Measurements from ENCODE around the gene TMEM163.

Gene TMEM163

DNA sequence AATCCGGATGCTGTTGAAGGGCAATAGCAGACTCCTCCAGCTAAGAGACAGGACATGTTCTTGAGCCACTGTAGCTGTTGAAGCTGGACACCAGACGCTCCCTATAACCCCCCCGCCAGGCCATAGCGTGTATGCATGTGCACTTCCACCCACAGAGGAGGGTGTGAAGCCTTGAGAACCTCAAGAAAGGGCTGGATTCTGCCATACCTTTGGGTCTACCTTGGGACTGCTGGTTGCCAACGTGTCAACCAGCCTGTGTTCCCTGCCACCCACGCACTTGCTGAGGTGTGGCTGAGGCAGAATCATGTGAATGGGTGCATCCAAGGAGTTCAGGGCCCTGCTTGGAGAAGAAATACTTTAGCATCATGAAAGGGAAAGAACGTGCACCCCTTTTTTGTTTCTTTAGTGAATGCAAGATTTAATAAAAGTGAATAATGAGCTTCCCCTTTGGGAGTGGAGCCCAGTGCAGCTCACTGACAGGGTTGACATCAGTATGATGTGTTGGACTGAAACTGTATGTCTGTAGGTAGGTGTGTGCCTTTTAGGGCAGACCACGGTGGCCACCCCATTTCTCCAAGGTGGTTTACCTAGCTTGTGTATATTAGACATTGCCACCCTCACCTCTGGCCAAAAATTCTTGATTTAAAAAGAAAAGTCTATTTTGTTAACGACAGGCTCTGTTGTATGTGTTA, 266.6 kb downstream of the TMEM163 start:
- no peak for DNase-seq

DNA sequence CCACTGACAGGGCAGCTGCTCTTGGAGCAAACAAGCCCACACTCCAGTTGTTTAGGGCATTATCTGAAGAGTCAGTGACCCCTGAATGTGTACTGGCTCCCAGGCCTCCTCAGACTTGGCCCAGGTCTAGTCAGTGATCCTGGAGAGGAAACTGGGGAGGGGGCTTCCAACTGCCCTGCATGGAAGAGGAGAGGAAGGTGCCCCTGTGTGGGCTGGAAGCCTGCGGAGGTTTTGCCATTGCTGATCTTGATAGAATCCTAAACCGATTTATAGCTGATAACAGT, 267.5 kb downstream of the TMEM163 start:
- DNase-seq: no peak

DNA sequence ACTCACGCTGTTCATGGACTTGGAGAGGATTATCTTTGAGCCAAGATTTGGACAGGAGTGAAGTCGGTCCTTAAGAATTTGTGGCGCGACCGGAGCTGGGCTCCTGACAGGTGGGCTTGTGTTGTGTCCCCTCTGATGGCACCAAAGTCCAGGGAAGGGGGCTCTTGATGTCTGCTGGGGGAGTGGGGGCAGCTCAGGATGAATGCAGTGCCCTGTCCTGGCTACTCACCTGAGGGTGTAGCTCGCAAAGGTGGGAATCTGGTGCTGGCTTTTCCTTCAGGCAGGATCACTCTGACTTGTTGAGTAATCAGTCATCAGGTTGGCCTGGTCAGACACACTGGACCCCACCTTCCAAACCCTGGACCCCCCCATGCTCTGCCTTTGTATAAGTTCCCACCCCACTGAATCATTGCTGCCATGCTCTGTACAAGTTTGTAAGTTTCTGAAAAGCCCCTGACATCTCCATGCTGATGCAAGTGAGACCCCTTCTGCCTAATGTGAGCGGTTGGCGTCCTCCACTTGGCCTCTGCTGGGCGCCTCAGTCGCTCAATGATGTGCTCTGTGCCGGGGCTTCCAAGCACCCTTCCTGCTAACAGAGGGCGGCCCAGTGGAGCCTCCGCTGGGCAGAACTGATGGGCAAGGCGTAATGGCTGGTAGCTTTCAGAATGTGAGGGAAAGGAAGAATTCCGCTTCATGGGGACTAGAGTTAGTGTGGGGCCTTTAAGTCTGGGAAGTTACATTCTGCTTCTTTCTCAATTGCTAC, 268.9 kb downstream of the TMEM163 start:
- no peak for DNase-seq

DNA sequence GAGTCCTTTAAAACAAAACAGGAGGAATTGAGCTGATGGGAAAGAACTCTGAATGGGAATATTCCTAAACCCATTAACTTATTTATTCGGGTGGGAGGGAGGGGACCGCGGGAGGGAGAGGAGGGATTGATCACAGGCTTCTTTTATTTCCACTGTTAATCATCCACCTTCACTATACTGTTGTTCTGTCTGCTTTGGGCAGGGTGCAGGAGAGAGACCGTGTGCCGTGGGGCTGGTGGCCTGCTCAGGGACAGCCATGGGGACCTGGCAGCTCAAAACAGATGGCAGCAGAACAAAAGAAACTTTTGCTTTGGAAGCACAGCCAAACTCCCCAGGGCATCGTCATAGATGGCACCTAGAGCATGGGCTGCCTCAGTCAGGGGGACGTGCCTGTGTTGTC, 269.6 kb downstream of the TMEM163 start:
- no peak for DNase-seq

DNA sequence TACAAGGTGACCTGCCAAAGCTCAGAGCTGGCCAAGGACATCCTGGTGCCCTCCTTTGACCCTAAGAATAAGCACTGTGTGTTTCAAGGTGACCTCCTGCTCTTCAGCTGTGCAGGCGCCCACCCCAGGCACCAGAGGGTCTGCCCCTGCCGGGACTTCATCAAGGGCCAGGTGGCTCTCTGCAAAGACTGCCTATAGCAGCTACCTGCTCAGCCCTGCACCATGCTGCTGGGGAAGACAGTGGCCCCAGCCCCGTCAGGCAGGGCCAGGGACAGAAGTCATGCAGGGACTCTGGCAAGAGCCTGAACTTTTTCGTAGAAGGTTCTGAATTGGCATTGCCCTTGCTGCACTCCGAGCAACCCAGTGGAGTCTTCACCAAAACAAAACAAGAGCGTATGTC, 270.1 kb downstream of the TMEM163 start:
- DNase-seq: no peak

DNA sequence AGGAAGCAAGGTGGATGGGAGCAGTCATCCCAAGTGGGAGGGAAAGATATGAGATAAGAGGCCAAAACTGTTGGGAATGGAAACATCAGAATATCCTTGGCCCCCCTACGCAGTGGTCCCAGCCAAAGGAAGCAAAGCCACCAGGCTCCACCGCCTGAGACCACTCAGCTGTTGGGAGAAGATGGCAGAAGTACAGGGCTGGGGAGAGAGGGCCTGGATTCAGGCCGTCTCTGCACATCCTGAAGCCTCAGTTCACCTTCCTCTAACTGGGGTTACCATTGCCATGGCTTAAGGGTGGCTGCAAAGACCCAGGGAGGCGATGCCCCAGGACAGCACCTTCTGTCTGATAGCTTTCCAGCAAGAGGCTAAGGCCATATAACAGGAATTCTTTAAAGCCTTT, 271.1 kb downstream of the TMEM163 start:
- no peak for DNase-seq

DNA sequence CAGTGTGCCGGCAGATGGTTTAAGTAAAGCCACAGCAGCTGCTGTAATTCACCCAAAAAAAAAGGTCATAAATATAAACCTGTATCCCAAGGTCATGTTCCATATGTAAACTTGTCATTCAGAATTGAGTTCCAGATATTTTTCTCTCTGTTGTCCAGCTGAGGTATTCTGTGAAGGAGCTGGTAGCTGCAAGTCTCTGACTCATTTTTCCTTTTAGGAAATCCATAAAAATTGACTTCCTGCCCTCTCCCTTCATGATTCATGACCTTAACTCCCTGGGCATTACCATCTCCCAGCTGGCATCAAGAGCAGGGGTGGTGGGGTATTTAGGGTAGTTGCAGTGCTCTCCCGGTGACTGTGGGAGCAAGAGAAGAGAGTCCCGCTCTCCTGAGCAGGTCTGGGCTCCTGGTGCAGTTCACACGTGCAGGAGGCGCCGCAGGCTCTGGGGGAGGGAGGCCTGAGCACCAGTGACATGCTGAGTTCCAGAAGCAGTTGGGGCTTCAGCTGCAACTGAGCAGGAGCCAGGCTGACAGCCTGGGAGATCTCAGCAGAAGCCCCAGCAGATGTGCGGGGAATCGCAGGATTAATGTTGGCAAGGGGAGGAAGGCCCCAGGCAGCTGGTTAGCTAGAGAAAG, 272.3 kb downstream of the TMEM163 start:
- DNase-seq: no peak

DNA sequence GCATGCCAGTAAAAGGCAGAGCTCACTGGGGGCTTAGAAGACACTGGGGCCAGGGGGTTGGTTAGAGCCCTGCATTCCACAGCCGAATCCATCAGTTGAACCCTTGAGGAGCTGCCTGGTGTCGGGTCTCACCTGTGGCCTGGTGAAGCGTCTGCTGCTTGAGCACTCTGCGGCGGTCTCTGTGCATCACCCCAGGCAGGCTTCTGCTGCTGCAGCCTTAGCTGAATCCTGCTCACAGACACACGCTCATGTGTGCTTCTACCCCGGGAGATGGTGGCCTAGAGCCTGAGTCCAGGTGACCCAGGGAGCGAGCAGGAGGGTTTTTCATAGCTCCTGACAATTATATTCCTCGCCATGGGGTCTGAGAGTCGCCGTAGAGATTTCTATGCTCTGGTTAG, 272.8 kb downstream of the TMEM163 start:
- no peak for DNase-seq

DNA sequence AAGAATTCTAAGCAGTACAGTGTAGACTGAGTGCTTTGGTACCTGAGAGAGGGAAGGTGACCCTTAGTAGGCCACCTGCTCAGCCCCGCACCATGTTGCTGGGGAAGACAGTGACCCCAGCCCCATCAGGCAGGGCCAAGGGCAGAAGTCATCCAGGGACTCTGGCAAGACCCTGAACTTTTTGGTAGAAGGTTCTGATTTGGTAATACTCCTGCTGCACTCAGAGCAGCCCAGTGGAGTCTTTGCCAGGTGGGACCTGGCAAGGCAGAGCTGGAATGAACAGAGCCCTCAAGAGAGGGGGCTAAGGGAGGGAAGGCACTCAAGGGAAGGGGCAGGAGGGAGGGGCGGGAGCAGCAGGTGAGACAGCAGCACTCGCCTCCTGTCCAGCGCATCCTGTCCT, 273.7 kb downstream of the TMEM163 start:
- no peak for DNase-seq

DNA sequence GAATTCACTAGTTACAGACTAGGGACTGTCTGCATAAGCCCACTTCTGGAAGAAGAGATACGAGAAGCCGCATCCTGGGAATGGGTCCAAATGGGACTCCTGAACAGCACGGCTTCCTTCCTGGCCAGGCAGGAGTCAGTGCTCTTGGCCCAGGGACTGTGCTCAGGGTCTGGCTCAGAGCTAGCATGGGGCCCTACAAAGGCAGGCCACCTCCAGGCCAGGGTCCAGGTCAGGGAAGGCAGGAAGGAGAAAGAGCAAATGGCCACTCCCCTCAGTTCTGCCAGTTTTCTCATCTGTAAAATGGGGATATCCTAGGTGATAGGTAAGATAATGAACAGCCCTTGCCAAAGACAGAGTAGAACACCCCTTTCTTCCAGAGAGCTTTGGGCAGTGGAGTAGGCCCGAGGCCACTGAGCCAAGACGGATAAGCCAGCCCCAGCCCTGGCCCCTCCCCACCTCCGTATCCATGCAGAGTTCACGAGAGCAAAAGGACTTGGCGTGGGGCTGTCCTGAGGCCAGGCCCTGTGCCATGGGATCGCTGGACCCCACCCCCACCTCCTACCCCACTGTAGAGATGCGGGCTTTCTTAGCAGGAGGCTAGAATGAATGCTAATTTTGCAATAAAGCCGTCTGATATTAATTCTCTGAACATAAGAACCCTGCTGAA, 274.9 kb downstream of the TMEM163 start:
- no peak for DNase-seq

DNA sequence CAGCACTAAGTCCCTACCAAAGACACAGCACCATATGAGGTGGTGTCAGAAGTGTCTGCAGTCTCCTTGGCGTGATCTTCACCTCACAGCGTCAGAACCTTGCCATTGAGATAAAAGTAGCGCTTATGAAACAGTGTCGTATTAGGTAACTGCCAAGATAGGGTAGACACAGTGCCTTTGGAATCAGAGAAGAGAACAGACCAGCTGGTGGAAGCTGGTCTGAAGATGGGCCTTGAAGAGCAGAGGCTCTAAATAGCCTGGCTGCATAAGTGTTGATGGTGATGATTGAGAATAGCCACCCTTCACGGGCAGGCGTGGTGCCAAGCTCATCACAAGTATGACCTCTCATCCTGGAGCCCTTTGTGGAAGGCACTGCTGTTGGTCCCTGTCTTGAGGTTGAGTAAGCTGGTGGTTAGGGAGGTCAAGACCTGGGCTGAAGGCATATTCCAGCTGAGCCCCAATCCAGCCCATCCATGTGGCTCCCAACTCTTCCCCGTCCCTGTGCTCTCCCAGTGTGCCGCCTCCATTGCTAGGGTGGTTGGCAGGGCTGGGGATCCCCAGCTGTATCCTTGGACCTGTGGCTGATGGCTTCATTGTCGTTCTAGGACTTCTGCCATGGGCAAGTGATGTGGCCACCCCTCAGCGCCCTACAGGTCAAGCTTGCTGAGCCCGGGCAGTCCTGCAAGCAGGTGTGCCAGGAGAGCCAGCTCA, 277.5 kb downstream of the TMEM163 start:
- no peak for DNase-seq

DNA sequence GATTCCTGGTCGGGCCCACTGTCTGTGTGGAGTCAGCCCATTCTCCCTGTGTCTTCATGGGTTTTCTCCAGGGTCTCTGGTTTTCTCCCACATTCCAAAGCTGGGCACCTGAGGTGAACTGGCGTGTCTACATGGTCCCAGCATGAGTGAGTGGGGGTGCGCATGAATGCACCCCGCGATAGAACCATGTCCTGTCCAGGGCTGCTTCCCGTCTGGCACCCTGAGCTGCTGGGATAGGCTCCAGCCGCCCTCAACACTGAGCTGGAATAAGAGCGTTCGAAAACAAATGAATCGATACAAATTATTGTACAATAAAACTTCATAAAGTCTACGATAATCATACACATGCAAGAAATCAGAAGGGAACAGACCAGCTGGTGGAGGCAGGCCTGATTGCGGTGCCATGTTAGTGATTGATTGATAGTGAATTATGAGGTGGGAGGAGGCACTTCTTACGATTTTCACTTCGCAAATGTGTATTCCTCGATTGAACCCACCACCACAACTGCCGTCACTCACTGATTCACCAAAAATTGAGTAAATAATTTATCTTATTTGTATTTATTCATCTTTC, 278.4 kb downstream of the TMEM163 start:
- no peak for DNase-seq

DNA sequence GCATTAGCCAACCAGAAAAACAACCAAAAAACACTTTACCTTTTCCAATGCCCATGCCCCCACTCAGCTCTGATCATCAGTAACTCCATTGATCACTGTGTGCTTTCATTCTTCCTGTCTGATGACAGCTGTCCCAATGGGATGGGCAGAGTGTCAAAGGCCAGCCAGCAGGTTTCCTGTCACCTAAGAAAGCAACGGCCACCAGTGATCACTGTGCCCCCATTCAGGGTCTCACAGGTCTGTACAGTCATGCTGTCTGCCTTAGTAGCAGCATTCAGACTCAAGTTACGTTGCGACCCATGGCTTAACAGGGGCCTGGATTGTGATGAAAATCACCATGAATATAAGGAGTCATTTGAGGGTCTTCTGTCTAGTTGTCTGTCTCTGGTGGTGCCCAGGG, 280.4 kb downstream of the TMEM163 start:
- no peak for DNase-seq

DNA sequence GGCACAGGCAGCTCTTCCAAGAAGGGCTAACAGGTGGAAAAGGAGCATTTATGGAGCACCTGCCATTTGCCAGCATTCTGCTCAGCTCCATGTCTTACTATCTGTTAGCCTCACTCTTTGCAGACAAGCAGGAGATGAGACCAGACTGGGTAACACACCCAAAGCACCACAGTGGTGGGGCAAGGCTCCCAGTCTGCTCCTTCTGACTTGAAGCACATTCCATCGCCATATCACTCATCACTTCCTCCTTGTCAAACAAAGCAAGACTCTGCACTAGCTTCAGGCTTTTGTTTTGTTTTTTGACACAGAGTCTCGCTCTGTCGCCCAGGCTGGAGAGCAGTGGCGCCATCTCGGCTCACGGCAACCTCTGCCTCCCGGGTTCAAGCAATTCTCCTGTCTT, 282.1 kb downstream of the TMEM163 start:
- DNase-seq: no peak

DNA sequence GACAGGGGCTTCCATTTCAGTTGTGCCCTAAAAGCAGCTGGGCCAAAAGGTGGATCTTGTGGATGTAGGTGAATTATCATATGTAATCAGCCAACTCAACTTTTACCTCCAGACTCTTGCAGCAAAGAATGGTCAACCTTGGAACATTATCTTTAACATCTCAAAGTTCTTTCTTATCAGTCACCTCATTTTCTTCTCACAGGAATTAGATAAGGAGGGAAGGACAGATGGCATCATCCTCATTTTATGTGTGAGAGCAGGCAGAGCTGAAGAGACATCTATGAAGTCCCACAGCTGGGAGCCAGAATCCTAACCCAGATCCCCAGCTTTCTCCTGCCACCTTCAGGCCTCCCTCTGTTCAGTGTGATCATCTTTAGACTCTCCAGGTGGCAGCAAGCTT, 282.9 kb downstream of the TMEM163 start:
- DNase-seq: no peak

DNA sequence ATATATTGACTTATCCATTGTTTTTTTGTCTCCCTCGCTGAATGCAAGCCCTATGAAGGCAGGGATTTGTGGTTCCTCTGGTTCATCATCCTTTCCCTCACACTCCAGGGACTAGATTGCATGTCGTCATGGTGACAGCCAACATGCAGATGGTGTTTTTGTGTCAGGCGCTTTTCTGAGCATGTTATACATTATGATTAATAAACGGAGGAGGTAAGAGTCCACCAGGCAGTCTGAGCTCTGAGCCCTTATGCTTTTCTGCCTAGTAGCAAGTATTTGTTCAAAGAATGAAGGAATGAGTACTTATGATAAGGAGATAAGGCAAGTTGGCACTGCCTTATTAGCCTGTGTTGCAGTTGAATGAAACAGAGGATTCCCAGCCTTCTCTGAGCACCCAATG, 283.3 kb downstream of the TMEM163 start:
- no peak for DNase-seq

DNA sequence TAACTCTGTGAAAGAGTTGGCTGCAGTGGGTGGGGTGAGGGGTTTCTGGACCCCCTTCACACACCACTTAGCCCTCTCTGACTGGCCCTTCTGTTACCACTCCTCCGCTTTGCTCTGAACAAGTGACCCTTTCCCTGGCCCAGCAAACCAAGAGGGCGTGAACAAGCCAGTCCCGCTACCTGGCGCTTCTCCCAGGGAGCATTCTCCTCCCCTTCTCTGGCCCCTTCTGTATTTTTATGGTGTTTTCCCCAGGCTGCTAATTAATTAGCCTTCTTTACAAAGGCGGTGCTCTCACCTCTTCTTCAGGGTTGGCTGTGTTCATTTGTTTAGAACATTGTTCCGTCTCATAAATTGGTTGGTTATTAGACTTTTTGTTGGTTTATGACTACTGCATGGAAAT, 284.8 kb downstream of the TMEM163 start:
- no peak for DNase-seq

DNA sequence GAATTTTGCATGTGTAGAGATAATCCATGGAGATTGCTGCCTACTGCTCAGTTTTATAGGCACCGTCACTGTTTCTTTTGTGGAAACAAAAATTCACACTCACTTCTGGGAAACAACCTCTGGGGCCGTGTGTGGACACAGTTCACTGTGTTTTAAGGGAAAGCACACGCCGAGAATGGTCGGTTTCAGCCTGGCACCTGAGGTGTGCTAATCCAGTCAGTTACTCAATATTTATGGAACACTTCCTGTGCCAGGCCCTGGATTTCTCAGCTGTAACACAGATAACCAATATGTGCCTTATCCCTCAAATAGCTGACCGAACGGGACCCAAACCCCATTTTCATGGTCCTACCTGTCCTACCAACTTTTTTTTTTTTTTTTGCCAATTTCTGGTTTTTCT, 285.3 kb downstream of the TMEM163 start:
- DNase-seq: no peak

DNA sequence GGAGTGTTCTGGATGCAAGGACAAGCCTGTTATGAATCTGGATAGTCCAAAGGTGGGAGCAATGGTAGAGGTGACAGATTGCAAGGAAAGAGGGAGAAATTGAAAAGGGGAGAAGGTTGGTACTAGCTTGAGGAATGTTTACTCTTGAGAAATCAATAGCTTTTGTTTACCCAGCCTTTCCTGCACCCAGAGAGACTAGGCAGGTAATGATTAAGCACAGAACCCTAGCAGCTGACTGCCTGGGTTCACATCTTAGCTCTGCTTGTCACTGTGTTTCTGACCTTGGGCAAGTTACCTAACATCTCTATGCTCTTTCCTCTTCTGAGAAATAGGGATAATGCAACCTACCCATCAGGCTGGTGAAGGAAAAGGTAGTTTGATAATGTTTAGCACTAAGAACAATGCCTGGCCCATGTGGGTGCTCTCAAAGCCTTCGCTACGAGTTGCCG, 286.3 kb downstream of the TMEM163 start:
- no peak for DNase-seq

DNA sequence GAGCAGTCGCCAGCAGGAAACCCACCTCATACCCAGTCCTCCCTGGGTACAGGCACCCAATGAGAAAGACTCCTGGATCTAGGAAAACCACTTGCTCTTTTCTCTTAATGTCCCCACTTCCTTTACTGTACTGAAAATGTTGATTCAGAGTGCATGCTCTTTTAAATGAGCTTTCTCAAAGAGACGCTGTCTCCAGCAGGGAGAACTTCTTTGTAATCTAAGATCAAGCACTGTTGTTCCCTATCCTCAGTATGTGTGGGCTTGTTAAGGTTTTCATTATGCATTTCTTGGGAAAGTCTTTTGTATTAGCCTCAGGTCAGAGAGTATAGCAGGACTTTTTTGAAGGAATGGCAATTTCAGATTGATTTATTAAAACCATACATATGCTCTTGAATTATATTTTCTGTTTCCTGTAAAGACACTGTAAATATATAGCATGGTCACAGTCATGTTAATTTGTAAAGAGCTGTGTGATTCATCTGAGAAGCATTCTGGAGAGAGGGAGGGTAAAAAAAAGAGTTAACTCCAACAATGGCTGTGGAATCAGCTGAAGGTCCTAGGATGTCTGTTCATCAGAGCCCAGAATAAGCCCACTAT, 286.9 kb downstream of the TMEM163 start:
- DNase-seq: no peak

DNA sequence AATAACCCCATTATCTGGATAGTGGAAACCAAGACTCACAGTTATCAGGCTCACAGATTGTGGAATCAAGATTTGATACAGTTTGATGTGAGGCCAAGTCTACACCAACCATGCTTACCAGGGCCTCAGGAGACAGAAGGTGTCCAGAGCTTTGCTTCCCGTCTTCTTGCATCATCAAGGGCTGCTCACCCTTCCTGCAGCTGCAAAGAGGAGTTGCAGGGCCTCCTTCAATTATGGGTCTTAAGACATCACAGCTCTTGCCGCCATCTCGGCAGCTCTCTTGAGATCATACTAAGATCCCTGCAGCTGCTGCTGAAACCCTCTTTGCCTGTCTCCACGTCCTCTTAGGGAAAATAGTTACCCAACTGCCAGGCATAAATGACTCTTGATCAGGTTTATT, 288.9 kb downstream of the TMEM163 start:
- no peak for DNase-seq

DNA sequence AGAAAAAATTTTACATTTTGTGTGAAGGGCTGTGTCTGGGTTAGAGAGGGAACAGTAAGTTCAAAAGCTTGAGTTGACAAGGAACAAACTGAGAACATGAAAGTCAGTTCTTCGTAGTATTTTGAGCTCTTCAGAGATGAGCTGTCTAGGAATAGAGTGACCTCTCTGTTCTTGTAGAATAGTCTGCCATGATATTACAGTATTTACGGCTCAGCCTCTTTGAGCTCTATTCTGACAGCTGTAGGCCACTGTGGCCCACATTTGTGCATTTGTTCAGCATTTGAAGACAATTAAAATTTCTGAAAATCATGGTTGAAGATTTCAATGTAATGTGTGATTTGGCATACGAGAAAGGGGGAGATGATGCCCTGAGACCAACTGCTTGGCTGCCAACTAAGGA, 292.1 kb downstream of the TMEM163 start:
- no peak for DNase-seq
